T-helper 2 cell (primary cell): Measurements from ENCODE around the gene RREB1.
"Not testable (repeated sequence)": the region's sequence is repeated elsewhere in the genome, so short reads cannot be mapped to it uniquely, and the experiment has no call there.

Experiments
- DNase-seq, 5 experiments: peaks; one replicate each; pipeline versions ENCODE4 v3.0.0 to v3.0.0-alpha.2; 2012 to 2022

RREB1 gene

GRCh38 chr6:7267071-7267465 is 159.3 kb downstream of the RREB1 start:
- no peak for DNase-seq

GRCh38 chr6:7267466-7268091 is 159.8 kb downstream of the RREB1 start:
- DNase-seq, result no peak

- DNase-seq, result no peak
These were observed 160.6 kb downstream of the RREB1 start for GRCh38 chr6:7268362-7268761.

- no peak for DNase-seq
These were observed 161.2 kb downstream of the RREB1 start for GRCh38 chr6:7268816-7269555.

- no peak for DNase-seq
These were observed 162.1 kb downstream of the RREB1 start for GRCh38 chr6:7269816-7270215.

- DNase-seq, result no peak
These were observed 162.8 kb downstream of the RREB1 start for GRCh38 chr6:7270320-7271204.

GRCh38 chr6:7271205-7271534 is 163.4 kb downstream of the RREB1 start:
- no peak for DNase-seq

GRCh38 chr6:7273709-7274108 is 165.9 kb downstream of the RREB1 start:
- no peak for DNase-seq

GRCh38 chr6:7274525-7274924 is 166.8 kb downstream of the RREB1 start:
- DNase-seq, result not testable (repeated sequence)

GRCh38 chr6:7276199-7276524 is 168.4 kb downstream of the RREB1 start:
- DNase-seq, result no peak

GRCh38 chr6:7282097-7282906 is 174.5 kb downstream of the RREB1 start:
- DNase-seq, result peak in 1 of 5 experiments; percentile 20

- no peak for DNase-seq
These were observed 175.9 kb downstream of the RREB1 start for GRCh38 chr6:7283676-7284075.

GRCh38 chr6:7285416-7285815 is 177.7 kb downstream of the RREB1 start:
- DNase-seq, result no peak

GRCh38 chr6:7290079-7290478 is 182.3 kb downstream of the RREB1 start:
- DNase-seq, result no peak

- no peak for DNase-seq
These were observed 185.0 kb downstream of the RREB1 start for GRCh38 chr6:7292596-7293255.

GRCh38 chr6:7295916-7296315 is 188.2 kb downstream of the RREB1 start:
- DNase-seq, result no peak

GRCh38 chr6:7296602-7297001 is 188.8 kb downstream of the RREB1 start:
- DNase-seq, result no peak

- DNase-seq, result no peak
These were observed 190.4 kb downstream of the RREB1 start for GRCh38 chr6:7298113-7298512.

GRCh38 chr6:7300926-7301325 is 193.2 kb downstream of the RREB1 start:
- no peak for DNase-seq
